ENCODE measurements around the gene PLEKHG1.

PLEKHG1 gene

GRCh38 chr6:150640556-150641209 is 41.0 kb downstream of the PLEKHG1 start:
- no peak for DNase-seq (ENCODE audit: low spot score)

GRCh38 chr6:150641398-150642139 is 41.9 kb downstream of the PLEKHG1 start:
- no peak for DNase-seq (ENCODE audit: low spot score)

GRCh38 chr6:150646228-150646627 is 46.5 kb downstream of the PLEKHG1 start:
- no peak for DNase-seq (ENCODE audit: low spot score)

- DNase-seq (ENCODE audit: low spot score) = no peak
Observed at GRCh38 chr6:150647051-150647450, 47.4 kb downstream of the PLEKHG1 start.
